Transverse colon (tissue), 4 donors: ENCODE data around the gene ARMC6. TPM values are rescaled to one million over a fixed set of nuclear protein-coding genes. Genes with fewer than 3 reads are reported as not detected.

Experiments used
- DNase-seq: peaks from one replicate; pipeline ENCODE4 v3.0.0-alpha.2; 2019
- H3K27ac ChIP-seq, 4 donors: fragments of 200-600 bp; sonication (generic); 2 replicates each; pipeline ENCODE4 v1.5.1; 2016 to 2018; ENCODE audit warnings: inconsistent platforms in 4 of 4
- H3K27me3 ChIP-seq: fragments of 200-600 bp; sonication (generic); 2 replicates; pipeline ENCODE4 v1.5.1; 2017; ENCODE audit warnings: inconsistent platforms
- H3K36me3 ChIP-seq, 4 donors: fragments of 200-600 bp; sonication (generic); 2 replicates each; pipeline ENCODE4 v1.5.1; 2017 to 2019; ENCODE audit warnings: inconsistent platforms in 4 of 4
- H3K4me1 ChIP-seq, 4 donors: fragments of 200-600 bp; sonication (generic); 2 replicates each; pipeline ENCODE4 v1.5.1; 2017 to 2020; ENCODE audit warnings: inconsistent platforms in 4 of 4
- H3K4me3 ChIP-seq, 4 donors: fragments of 200-600 bp; sonication (generic); 1 replicate in 1 of 4; 2 replicates in 3 of 4; pipeline versions ENCODE4 v1.5.1 to v1.6.1; 2017 to 2019; ENCODE audit warnings: inconsistent platforms in 4 of 4
- H3K9me3 ChIP-seq, 2 donors: fragments of 200-600 bp; sonication (generic); 2 replicates each; pipeline ENCODE4 v1.5.1; 2017 to 2019; ENCODE audit warnings: inconsistent platforms in 2 of 2
- EP300 ChIP-seq: sonication (generic); formaldehyde crosslinking; IDR thresholded peaks from one replicate; pipeline ENCODE4 v1.6.1; 2017; ENCODE audit warnings: antibody characterized with exemption, low read depth
- POLR2A ChIP-seq: fragments of 450-650 bp; IDR thresholded peaks from one replicate; pipeline ENCODE4 v1.6.1; 2016; ENCODE audit warnings: antibody characterized with exemption, mild to moderate bottlenecking, moderate library complexity
- POLR2AphosphoS5 ChIP-seq, 3 donors: sonication (generic); formaldehyde crosslinking; IDR thresholded peaks; one replicate each; pipeline ENCODE4 v1.6.1; 2016; ENCODE audit warnings: antibody characterized with exemption in 3 of 3
- WGBS, 2 donors: methylation state at CpG; one replicate each; pipeline ENCODE4 v1.1.5; 2018; ENCODE audit warnings: low coverage in 1 of 2; 5-methylcytosine and 5-hydroxymethylcytosine counted together
- in situ Hi-C, 4 donors: fragments of 200-750 bp; cut with MboI; loops; one replicate each; pipeline versions ENCODE4 v1.15.0 to v1.15.1; 2017; ENCODE audit warnings: low sequenced_read_pairs in 3 of 4, low pct_ligation_motif_present in 1 of 4, low pct_unique_long_range_greater_than_20kb in 1 of 4
- intact Hi-C: fragments of 100-400 bp; cut with DNase I; formaldehyde crosslinking; loops from one replicate; pipeline ENCODE4 v1.15.1; 2023; ENCODE audit warnings: low total_unique reads
- total RNA-seq, 4 donors: library from RNA; depleted of rRNA; stranded (reverse); fragments of >200 nt; gene quantifications; one replicate each; pipeline ENCODE4 v1.1.0, GENCODE V29; 2016
- TF ChIP-seq, protein P1 (sequence below), 5 experiments: fragments of 200-600 bp in 3 of 5; fragments of 450-650 bp in 2 of 5; sonication (generic) in 3 of 5; IDR thresholded peaks; 1 replicate in 2 of 5; 2 replicates in 3 of 5; pipeline ENCODE4 v1.5.1; 2016 to 2017; ENCODE audit warnings: antibody characterized with exemption in 5 of 5, inconsistent platforms in 3 of 5, mild to moderate bottlenecking in 2 of 5, moderate library complexity in 1 of 5

The ARMC6 gene
- total RNA-seq, 4 donors from 2014 or later = 15.2 to 220 (median 22.9) TPM

DNA sequence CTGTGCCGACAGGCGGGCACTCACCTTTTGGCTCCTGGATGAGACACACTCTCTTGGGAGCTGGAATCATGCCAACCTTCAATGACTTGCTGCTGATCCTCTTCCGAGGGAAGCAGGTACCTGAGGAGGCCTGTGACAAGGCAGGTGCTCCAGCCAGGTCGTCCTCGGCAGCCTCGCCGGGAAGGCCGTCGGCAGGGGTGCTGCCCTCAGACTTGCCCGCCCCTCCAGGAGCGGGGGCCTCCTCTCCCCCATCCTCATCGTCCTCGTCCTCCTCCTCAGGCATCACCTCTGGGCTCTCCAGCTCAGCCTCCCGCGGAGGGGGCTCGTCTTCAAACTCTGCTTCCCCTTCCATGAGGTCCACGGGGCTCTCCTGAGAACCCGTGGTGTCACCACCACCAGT is 29.3 kb upstream of the ARMC6 start:
- no peaks in the 10 kb centered on the region for H3K4me1 ChIP-seq
- no peak for DNase-seq
- in situ Hi-C loops = no loop called here
- 86 to 92% methylated on average over 7 to 18 of the region's 18 CpGs for WGBS, 2 donors
- H3K9me3 ChIP-seq = no peaks in the 10 kb centered on the region
- intact Hi-C loops = loop anchor here (10.0 kb wide), 1 partner anchor 249 kb away; no protein-coding TSS in a partner anchor
- no peak for TF ChIP-seq POLR2A
- TF ChIP-seq, protein P1, sequence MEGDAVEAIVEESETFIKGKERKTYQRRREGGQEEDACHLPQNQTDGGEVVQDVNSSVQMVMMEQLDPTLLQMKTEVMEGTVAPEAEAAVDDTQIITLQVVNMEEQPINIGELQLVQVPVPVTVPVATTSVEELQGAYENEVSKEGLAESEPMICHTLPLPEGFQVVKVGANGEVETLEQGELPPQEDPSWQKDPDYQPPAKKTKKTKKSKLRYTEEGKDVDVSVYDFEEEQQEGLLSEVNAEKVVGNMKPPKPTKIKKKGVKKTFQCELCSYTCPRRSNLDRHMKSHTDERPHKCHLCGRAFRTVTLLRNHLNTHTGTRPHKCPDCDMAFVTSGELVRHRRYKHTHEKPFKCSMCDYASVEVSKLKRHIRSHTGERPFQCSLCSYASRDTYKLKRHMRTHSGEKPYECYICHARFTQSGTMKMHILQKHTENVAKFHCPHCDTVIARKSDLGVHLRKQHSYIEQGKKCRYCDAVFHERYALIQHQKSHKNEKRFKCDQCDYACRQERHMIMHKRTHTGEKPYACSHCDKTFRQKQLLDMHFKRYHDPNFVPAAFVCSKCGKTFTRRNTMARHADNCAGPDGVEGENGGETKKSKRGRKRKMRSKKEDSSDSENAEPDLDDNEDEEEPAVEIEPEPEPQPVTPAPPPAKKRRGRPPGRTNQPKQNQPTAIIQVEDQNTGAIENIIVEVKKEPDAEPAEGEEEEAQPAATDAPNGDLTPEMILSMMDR (IDR thresholded peaks at IDR 0.05) = no peak
- TF ChIP-seq POLR2AphosphoS5 (IDR thresholded peaks at IDR 0.05) = no peak
- no peak for TF ChIP-seq EP300
- H3K4me3 ChIP-seq = no peak overlapping the region
- H3K27me3 ChIP-seq = no peaks in the 10 kb centered on the region
- peaks cover 0 to 46% (median 19%) of the 10 kb centered on the region in 4 donors for H3K36me3 ChIP-seq
- no peak overlapping the region for H3K27ac ChIP-seq

DNA sequence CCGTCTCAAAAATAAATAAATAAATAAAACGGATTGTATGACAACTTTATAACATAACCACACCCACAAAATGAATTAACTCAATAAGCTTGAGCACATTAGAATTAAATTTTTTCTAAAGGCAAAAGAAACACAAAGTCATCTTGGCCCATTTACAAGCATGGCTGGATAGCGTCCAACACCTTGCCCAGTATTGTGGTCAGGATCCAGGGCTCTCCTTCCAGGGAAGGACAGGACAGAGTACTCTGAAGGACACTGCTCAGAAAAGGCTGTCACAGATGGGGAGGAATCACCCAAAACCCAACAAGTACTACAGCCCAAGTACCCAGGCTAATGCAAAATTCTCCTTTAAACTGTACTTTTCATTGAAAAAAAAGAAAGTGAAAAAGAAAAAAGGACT is 27.2 kb upstream of the ARMC6 start:
- 58 to 80% methylated on average over 2 to 3 of the region's 3 CpGs for WGBS, 2 donors
- no peak overlapping the region for H3K4me3 ChIP-seq
- no peak for DNase-seq
- no peaks in the 10 kb centered on the region for H3K27me3 ChIP-seq
- no peaks in the 10 kb centered on the region for H3K4me1 ChIP-seq
- TF ChIP-seq POLR2AphosphoS5 (IDR thresholded peaks at IDR 0.05) (no peak), EP300 (no peak), POLR2A (no peak)
- TF ChIP-seq, protein P1 (IDR thresholded peaks at IDR 0.05) = no peak
- intact Hi-C loops = loop anchor here (10.0 kb wide), 1 partner anchor 251 kb away; no protein-coding TSS in a partner anchor
- in situ Hi-C loops = no loop called here
- H3K9me3 ChIP-seq = no peaks in the 10 kb centered on the region
- H3K27ac ChIP-seq = no peak overlapping the region
- peaks cover 0 to 54% (median 24%) of the 10 kb centered on the region in 4 donors for H3K36me3 ChIP-seq

GRCh38 chr19:19009951-19010350 is 23.5 kb upstream of the ARMC6 start:
- TF ChIP-seq, protein P1 (IDR thresholded peaks at IDR 0.05) = no peak
- TF ChIP-seq POLR2AphosphoS5 (IDR thresholded peaks at IDR 0.05) (no peak), POLR2A (no peak), EP300 (no peak)
- H3K4me3 ChIP-seq = no peak overlapping the region
- H3K4me1 ChIP-seq = no peaks in the 10 kb centered on the region
- intact Hi-C loops (loop anchor here (10.0 kb wide), 1 partner anchor 255 kb away; no protein-coding TSS in a partner anchor), in situ Hi-C loops (no loop called here)
- DNase-seq = no peak
- H3K36me3 ChIP-seq = peaks cover 0 to 53% (median 23%) of the 10 kb centered on the region in 4 donors
- H3K27me3 ChIP-seq = no peaks in the 10 kb centered on the region
- 97 to 100% methylated on average over 5 to 18 of the region's 18 CpGs for WGBS, 2 donors
- H3K27ac ChIP-seq = no peak overlapping the region
- H3K9me3 ChIP-seq = no peaks in the 10 kb centered on the region

GRCh38 chr19:19010551-19010950 is 22.9 kb upstream of the ARMC6 start:
- Histone ChIP-seq H3K27me3 (no peaks in the 10 kb centered on the region), H3K9me3 (no peaks in the 10 kb centered on the region), H3K36me3 (peaks cover 0 to 50% (median 21%) of the 10 kb centered on the region in 4 donors), H3K4me3 (no peak overlapping the region), H3K27ac (no peak overlapping the region), H3K4me1 (no peaks in the 10 kb centered on the region)
- in situ Hi-C loops (no loop called here), intact Hi-C loops (no loop called here)
- WGBS, 2 donors = 80 to 91% methylated on average over 1 to 5 of the region's 5 CpGs
- TF ChIP-seq EP300 = no peak
- no peak for DNase-seq

- Histone ChIP-seq H3K36me3 (peaks cover 0 to 48% (median 19%) of the 10 kb centered on the region in 4 donors), H3K4me1 (no peaks in the 10 kb centered on the region), H3K27ac (no peak overlapping the region), H3K27me3 (no peaks in the 10 kb centered on the region), H3K4me3 (no peak overlapping the region), H3K9me3 (no peaks in the 10 kb centered on the region)
- TF ChIP-seq POLR2AphosphoS5 (IDR thresholded peaks at IDR 0.05) (no peak), POLR2A (no peak), EP300 (no peak)
- TF ChIP-seq, protein P1 (IDR thresholded peaks at IDR 0.05) = no peak
- DNase-seq = no peak
- 41 to 47% methylated on average over 3 of the region's 3 CpGs for WGBS, 2 donors
- in situ Hi-C loops (no loop called here), intact Hi-C loops (no loop called here)
Observed at GRCh38 chr19:19021115-19021514, 12.3 kb upstream of the ARMC6 start.
